HUES48 (cell line): ENCODE measurements around the gene TUBB4A.

Experiments used
- H3K27ac ChIP-seq: one replicate; pipeline ENCODE4 v1.7.0; 2013; ENCODE audit warnings: low read depth, low read length, inconsistent platforms
- H3K27me3 ChIP-seq: 2 replicates; pipeline ENCODE4 v1.6.1; 2013; ENCODE audit warnings: mild to moderate bottlenecking, low read length; ENCODE audit not compliant: control insufficient read depth, insufficient read depth
- H3K36me3 ChIP-seq: 2 replicates; pipeline ENCODE4 v1.6.1; 2013; ENCODE audit warnings: low read length; ENCODE audit not compliant: control insufficient read depth, insufficient read depth
- H3K4me1 ChIP-seq: 2 replicates; pipeline ENCODE4 v1.6.1; 2013; ENCODE audit warnings: mild to moderate bottlenecking, low read length; ENCODE audit not compliant: control insufficient read depth, insufficient read depth
- H3K4me3 ChIP-seq: 2 replicates; pipeline ENCODE4 v1.5.1; 2013; ENCODE audit warnings: mild to moderate bottlenecking, low read depth, low read length
- H3K9ac ChIP-seq: 2 replicates; pipeline ENCODE4 v1.6.1; 2013; ENCODE audit warnings: mild to moderate bottlenecking, low read depth, low read length, moderate library complexity
- H3K9me3 ChIP-seq: 2 replicates; pipeline ENCODE4 v1.6.1; 2013; ENCODE audit warnings: low read length; ENCODE audit not compliant: control insufficient read depth, insufficient read depth

Gene TUBB4A

DNA sequence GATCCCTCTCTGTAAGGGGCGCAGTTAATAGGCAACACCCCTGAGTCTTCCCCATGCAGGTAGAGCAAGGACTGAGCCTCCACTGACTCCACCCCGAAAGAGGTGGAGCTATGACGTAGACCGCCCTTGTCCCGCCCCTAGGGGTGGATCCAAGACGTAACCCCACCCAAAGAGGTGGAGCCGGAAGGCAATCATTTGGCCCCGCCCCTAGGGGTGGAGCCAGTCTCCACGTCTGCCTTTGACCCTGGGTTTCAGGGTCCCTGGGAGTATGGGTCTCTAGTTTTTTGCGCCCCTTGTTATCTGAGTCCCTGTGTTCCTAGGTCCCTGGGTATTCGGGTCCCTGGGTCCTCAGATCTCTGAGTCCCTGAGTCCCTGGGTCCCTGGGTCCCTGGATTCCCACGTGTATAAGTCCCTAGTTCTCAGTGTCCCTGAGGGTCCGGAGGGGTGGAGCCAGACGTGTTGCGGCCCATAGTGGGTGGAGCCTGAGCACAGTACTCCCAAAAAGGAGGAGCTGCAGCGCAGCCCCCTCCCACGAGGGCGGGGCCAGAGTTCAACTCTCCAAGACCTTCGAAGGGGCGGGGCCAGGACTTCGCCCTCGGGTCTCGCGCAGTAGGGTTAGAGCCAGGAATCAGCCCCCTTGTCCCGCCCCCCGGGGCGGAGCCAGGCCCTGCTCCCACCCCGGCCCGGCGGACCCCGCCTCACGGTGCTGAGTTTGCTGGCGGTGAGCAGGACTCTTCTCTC, 25.8 kb downstream of the TUBB4A start:
- H3K27ac ChIP-seq = peak overlapping the region; percentile 52
- no peaks in the 10 kb centered on the region for H3K9me3 ChIP-seq
- no peak overlapping the region for H3K9ac ChIP-seq
- H3K4me3 ChIP-seq = peak overlapping the region; percentile 75
- H3K36me3 ChIP-seq = no peaks in the 10 kb centered on the region
- no peaks in the 10 kb centered on the region; the same call in 1 of the 2 replicates for H3K4me1 ChIP-seq
- H3K27me3 ChIP-seq = peaks cover 15% of the 10 kb centered on the region

DNA sequence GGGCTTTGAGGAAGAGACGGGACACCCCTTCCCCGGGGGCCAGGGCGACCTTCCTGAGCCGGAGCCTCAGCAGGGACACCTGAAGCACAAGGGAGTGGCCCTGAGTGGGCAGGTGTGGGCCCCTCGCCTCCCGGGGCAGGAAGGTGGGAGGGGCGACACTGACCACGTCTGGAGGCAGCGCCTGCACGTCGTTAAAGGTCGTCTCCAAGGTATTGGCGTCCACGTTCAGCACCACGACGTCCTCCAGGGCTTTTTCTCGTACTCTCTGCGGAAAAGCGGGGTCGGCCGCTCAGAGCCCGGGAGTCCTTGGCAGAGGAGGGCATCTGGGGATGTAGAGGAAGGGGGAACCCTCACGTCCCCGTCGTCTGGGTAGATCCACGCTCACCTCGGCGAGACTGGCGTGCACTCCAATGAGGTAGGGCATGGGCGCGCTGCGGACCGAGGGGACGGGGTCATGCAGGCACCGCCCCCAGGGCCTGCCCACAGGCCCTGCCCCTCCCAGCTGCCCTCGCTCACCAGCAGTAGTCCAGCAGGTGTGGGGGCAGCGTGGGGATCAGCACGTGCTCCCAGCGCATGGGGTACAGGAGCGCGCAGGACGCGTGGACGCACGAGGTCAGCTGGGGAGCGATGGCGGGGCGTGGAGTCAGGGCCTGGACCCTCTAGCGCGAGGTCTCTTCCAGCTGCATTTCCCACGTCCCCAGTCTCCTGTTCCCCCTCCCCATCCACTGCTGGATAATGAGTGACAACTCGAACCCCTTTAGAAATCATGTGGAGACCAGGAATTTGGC, 26.6 kb downstream of the TUBB4A start:
- Histone ChIP-seq H3K9ac (no peak overlapping the region), H3K27me3 (peaks cover 15% of the 10 kb centered on the region), H3K9me3 (no peaks in the 10 kb centered on the region), H3K4me1 (no peaks in the 10 kb centered on the region; the same call in 1 of the 2 replicates), H3K36me3 (no peaks in the 10 kb centered on the region), H3K4me3 (peak overlapping the region; percentile 63), H3K27ac (no peak overlapping the region)

DNA sequence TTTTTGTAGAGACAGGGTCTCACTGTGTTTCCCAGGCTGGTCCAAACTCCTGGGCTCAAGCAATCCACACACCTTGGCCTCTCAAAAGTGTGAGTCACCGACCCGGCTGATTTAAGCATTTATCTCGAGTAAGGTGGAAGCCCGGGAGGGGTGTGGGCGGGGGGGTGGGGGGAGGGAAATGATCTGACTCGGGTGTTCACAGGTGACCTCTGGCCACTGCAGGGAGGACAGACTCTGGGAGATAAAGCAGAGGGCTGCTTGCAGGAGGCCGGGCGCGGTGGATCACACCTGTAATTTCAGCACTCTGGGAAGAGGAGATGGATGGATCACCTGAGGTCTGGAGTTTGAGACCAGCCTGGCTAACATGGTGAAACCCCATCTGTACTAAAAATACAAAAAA, 28.5 kb downstream of the TUBB4A start:
- H3K36me3 ChIP-seq = no peaks in the 10 kb centered on the region
- H3K9me3 ChIP-seq = no peaks in the 10 kb centered on the region
- no peak overlapping the region for H3K4me3 ChIP-seq
- H3K27ac ChIP-seq = no peak overlapping the region
- peaks cover 15% of the 10 kb centered on the region for H3K27me3 ChIP-seq
- H3K9ac ChIP-seq = no peak overlapping the region
- no peaks in the 10 kb centered on the region; the same call in 1 of the 2 replicates for H3K4me1 ChIP-seq

DNA sequence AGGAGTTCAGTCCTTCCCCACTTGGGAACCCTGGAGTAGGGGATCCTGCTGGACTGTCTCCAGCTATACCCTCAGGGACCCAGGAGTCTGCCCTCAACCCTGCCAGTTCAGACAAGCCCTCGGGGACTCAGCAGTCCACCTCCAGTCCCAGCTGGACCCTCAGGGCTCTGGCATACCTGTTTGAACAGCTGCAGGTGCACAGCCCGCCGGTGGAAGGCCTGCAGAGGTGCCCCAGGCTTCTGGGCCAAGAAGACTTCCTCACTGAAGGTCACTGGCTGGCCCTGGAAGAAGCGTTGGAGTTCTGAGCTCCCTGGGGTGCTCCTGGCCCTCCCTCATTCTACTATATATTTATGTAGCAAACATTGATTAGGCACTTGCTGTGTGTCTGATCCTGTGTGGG, 29.4 kb downstream of the TUBB4A start:
- Histone ChIP-seq H3K36me3 (no peaks in the 10 kb centered on the region), H3K9ac (no peak overlapping the region), H3K27me3 (peaks cover 15% of the 10 kb centered on the region), H3K9me3 (no peaks in the 10 kb centered on the region), H3K27ac (no peak overlapping the region), H3K4me1 (no peaks in the 10 kb centered on the region; the same call in 1 of the 2 replicates), H3K4me3 (no peak overlapping the region)

DNA sequence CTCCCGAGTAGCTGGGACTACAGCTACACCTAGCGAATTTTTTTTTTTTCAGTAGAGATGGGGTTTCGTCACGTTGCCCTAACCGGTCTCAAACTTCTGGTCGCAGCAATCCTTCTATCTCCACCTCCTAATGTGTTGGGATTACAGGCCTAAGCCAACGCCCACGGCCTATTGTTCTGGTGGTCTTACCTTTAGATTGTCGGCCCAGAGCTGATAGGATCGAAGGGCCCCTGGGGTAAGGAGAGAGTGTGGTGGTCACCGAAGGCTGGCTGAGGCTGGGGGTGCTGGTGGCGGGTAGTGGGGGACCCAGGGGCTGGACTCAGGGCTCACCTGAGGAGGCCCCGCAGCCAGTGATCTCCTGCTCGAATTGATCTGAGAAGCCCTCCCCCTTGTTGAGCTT, 31.0 kb downstream of the TUBB4A start:
- Histone ChIP-seq H3K9ac (no peak overlapping the region), H3K36me3 (peaks cover 13% of the 10 kb centered on the region), H3K9me3 (no peaks in the 10 kb centered on the region), H3K4me1 (no peaks in the 10 kb centered on the region; the same call in 1 of the 2 replicates), H3K4me3 (no peak overlapping the region), H3K27me3 (peaks cover 15% of the 10 kb centered on the region), H3K27ac (peak overlapping the region; percentile 20)

DNA sequence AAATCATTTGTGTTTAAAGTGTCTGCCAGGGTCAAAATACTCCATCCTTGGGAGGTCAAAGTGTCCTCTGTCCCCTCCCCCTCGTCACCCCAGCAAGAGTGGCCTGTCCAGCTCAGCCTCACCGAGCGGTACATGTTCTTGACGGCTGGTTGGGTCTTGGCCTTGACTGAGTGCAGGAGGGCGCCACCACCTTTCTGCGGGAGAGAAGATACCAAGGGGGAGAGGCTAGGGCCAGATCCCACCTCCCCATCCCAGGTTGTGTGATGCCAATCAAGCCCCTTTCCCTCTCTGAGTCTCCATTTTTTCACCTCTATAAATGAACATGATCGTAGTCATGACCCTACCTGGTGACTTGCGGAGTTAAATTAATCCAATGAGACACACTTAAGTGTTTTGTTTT, 31.9 kb downstream of the TUBB4A start:
- no peak overlapping the region for H3K4me3 ChIP-seq
- H3K9ac ChIP-seq = no peak overlapping the region
- H3K9me3 ChIP-seq = no peaks in the 10 kb centered on the region
- H3K4me1 ChIP-seq = peaks cover 2% of the 10 kb centered on the region; the same call in 1 of the 2 replicates
- no peak overlapping the region for H3K27ac ChIP-seq
- peaks cover 15% of the 10 kb centered on the region for H3K36me3 ChIP-seq
- peaks cover 10% of the 10 kb centered on the region for H3K27me3 ChIP-seq

DNA sequence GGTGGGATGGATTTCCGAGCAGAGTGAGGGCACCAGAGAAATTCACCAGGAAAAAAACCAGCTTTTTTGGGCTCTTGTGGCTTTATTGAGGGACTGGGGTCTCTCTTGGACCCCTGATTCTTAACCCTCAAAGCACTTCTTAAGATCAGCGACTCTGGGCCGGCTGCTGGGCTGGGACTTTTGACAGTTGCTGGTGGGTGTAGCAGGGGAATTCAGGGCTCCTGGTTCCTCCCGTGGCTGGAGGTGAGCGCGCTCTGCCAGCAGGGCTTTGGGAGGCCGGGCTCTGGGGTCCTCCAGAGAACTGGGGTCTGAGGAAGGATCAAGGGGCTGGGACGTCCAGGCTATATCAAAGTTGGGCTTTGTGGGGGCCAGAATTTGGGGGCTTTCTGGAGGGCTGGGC, 34.7 kb downstream of the TUBB4A start:
- Histone ChIP-seq H3K4me1 (peaks cover 7% of the 10 kb centered on the region; the same call in 1 of the 2 replicates), H3K9ac (no peak overlapping the region), H3K27me3 (peaks cover 2% of the 10 kb centered on the region; the same call in 1 of the 2 replicates), H3K4me3 (no peak overlapping the region), H3K9me3 (no peaks in the 10 kb centered on the region), H3K36me3 (peaks cover 15% of the 10 kb centered on the region), H3K27ac (no peak overlapping the region)

DNA sequence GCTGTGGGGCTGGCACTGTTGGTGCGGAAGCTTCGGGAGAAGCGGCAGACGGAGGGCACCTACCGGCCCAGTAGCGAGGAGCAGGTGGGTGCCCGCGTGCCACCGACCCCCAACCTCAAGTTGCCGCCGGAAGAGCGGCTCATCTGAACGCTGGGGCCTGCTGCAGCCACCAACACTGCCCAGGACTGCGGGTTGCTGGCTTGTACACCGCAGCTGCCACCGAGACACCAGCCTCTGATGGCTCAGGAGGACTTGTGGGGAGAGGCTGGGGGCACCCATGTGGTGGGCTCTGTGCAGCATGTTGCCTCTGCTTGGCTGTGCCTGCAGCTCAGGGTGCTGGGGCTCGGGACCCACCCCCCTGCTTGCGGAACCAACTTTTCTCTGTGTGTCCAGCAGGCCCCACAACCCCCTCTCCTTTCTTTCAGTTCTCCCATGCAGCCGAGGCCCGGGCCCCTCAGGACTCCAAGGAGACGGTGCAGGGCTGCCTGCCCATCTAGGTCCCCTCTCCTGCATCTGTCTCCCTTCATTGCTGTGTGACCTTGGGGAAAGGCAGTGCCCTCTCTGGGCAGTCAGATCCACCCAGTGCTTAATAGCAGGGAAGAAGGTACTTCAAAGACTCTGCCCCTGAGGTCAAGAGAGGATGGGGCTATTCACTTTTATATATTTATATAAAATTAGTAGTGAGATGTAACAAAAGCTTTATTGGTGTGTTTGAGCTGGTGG, 35.4 kb downstream of the TUBB4A start:
- Histone ChIP-seq H3K4me3 (no peak overlapping the region), H3K4me1 (peaks cover 7% of the 10 kb centered on the region; the same call in 1 of the 2 replicates), H3K36me3 (peaks cover 15% of the 10 kb centered on the region), H3K27ac (no peak overlapping the region), H3K9me3 (no peaks in the 10 kb centered on the region), H3K27me3 (peaks cover 4% of the 10 kb centered on the region; the same call in 1 of the 2 replicates), H3K9ac (no peak overlapping the region)

DNA sequence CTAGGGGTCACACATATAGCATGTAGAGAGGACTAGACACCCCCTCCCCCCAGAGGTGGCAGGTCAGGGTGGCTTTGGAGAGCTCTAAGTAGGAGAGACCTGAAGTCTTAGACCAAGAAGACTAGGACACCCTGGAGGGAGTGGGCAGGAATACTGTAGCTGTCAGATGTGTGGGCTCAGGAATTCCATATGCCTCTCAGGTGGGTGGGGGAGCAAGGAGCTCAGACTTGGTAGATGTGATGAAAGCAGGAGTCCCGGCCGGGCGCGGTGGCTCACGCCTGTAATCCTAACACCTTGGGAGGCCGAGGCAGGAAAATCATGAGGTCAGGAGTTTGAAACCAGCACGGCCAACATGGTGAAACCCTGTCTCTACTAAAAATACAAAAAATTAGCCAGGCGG, 36.4 kb downstream of the TUBB4A start:
- Histone ChIP-seq H3K36me3 (peaks cover 15% of the 10 kb centered on the region), H3K9me3 (no peaks in the 10 kb centered on the region), H3K4me3 (0 out of 2 replicates have a peak overlapping the region, but pooled peaks have one; percentile 79), H3K4me1 (0 out of 2 replicates have a peak, but pooled peaks cover 7% of the 10 kb centered on the region), H3K27ac (no peak overlapping the region), H3K9ac (no peak overlapping the region), H3K27me3 (peaks cover 4% of the 10 kb centered on the region; the same call in 1 of the 2 replicates)

DNA sequence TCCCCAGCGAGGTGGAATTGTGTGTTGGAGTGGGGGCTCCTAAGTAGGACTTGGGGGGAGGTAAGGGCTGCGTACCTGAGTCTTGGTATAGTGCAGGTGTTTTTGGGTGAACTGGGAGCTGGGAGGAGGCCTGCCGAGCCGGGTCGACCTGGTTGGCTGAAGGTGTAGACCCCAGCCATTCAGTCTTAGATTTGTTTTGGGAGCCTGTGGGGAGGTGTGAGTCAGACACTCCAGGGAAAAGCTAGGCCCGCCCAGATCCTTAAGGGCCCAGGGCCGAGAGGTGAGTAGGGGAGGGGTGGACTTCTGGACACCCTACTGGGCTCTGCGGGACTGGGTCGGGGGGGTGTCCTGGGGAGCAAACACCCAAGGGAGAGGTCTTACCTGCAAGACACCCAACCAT, 37.1 kb downstream of the TUBB4A start:
- H3K27me3 ChIP-seq = peaks cover 4% of the 10 kb centered on the region; the same call in 1 of the 2 replicates

More for the DNA sequence above, 37.1 kb downstream of the TUBB4A start:
- Histone ChIP-seq H3K9ac (peak overlapping the region; percentile 35; the same call in 1 of the 2 replicates), H3K27ac (peak overlapping the region; percentile 59), H3K4me1 (0 out of 2 replicates have a peak, but pooled peaks cover 7% of the 10 kb centered on the region), H3K4me3 (peak overlapping the region; percentile 79), H3K9me3 (no peaks in the 10 kb centered on the region), H3K36me3 (peaks cover 15% of the 10 kb centered on the region)
